ENCODE data around the gene MICAL2. TPM values are rescaled to one million over a fixed set of nuclear protein-coding genes. Genes with fewer than 3 reads are reported as not detected.
A peak's percentile ranks its signal among the peaks of the same experiment; 100 is the strongest.

Gene MICAL2
- total and polyA plus RNA-seq, 10 of the 15 experiments (the other 5 are each of a cell fraction or from before 2014, with no cell fraction given), result 0.90 to 5.6 (median 2.4) TPM

GRCh38 chr11:12174477-12175143, 64.2 kb downstream of the MICAL2 start (continued):
- TF ChIP-seq PKNOX1 (IDR thresholded peaks at IDR 0.05) (peak; percentile 56), JUND (IDR thresholded peaks at IDR 0.05; ENCODE audit: low read depth, low read length) (peak; percentile 93), LARP7 (IDR thresholded peaks at IDR 0.05) (no peak), RUNX3 (IDR thresholded peaks at IDR 0.05; ENCODE audit: low read length) (peak; percentile 98), ELK1 (IDR thresholded peaks at IDR 0.05; ENCODE audit: low read depth, low read length) (no peak), ESRRA (IDR thresholded peaks at IDR 0.05; ENCODE audit: low read length) (no peak), ETV6 (conservative IDR thresholded peaks at IDR 0.05 in 1 of 2, IDR thresholded peaks at IDR 0.05 in 1 of 2; ENCODE audit: borderline replicate concordance in 1 of 2, low read depth in 1 of 2) (peak in 1 of 2 experiments; percentile 58; a peak in 1 of 4 replicates), SUZ12 (IDR thresholded peaks at IDR 0.05; ENCODE audit: unreplicated experiment) (no peak), IKZF1 (conservative IDR thresholded peaks at IDR 0.05) (peak; percentile 96), BRCA1 (IDR thresholded peaks at IDR 0.05; ENCODE audit: low read depth, low read length) (no peak), SIN3A (IDR thresholded peaks at IDR 0.05; ENCODE audit: low read depth, low read length) (no peak), TAF1 (IDR thresholded peaks at IDR 0.05; ENCODE audit: borderline replicate concordance, low read depth, low read length) (no peak), USF1 (IDR thresholded peaks at IDR 0.05; ENCODE audit: borderline replicate concordance, extremely low read length, insufficient read depth, low read depth, low read length) (no peak), NR2C2 (IDR thresholded peaks at IDR 0.05; ENCODE audit: borderline replicate concordance, control insufficient read depth, insufficient read length, low read depth) (no peak), FOS (IDR thresholded peaks at IDR 0.05; ENCODE audit: borderline replicate concordance, extremely low read depth, insufficient read length) (no peak), REST (IDR thresholded peaks at IDR 0.05; ENCODE audit: low read depth, low read length) (no peak), MAX (IDR thresholded peaks at IDR 0.05; ENCODE audit: low read depth, low read length) (no peak), NBN (IDR thresholded peaks at IDR 0.05) (peak; percentile 77), ZNF24 (IDR thresholded peaks at IDR 0.05) (peak; percentile 69), BHLHE40 (IDR thresholded peaks at IDR 0.05; ENCODE audit: borderline replicate concordance in 1 of 2, low read depth in 2 of 2, low read length in 1 of 2) (peak; percentile 27 to 65; a peak in 2 of 4 replicates), FOXM1 (IDR thresholded peaks at IDR 0.05; ENCODE audit: low read depth, low read length) (peak; percentile 96), SPI1 (IDR thresholded peaks at IDR 0.05; ENCODE audit: borderline replicate concordance, insufficient read depth, low read depth, low read length) (peak; percentile 28; the same call in 1 of the 2 replicates), CREM (IDR thresholded peaks at IDR 0.05; ENCODE audit: low read depth) (peak; percentile 96)
